C4-2B (cell line): Measurements from ENCODE around the gene AIRE.
"Not testable (repeated sequence)": the region's sequence is repeated elsewhere in the genome, so short reads cannot be mapped to it uniquely, and the experiment has no call there.

Experiments used
- ZFX ChIP-seq: fragments of 450-650 bp; IDR thresholded peaks from 2 replicates; pipeline ENCODE4 v1.6.1; 2017
- TF ChIP-seq, protein P1 (sequence below): fragments of 450-650 bp; conservative IDR thresholded peaks from 2 replicates; pipeline ENCODE4 v1.5.1; 2017; ENCODE audit warnings: mild to moderate bottlenecking

DNA sequence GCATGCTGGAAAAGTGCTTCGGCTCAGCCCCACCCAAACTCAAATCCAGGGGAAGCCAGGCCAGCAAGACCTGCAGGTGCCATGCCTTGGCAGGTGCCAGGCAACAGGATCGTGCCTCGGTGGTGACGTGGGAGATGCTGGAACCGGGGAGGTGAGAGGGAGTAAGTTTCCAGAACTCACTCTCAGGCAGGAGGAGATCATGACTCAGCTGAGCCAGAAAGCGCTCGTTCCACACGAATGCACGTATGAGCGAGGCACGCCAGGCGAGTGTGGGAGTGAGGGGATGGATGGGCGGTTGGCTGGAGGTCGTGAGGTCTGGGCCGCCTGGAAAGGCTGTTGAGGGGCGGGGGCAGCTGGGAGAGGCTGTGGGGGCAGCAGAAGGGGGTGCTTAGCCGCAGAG lies 37.8 kb upstream of the AIRE start:
- TF ChIP-seq, protein P1, sequence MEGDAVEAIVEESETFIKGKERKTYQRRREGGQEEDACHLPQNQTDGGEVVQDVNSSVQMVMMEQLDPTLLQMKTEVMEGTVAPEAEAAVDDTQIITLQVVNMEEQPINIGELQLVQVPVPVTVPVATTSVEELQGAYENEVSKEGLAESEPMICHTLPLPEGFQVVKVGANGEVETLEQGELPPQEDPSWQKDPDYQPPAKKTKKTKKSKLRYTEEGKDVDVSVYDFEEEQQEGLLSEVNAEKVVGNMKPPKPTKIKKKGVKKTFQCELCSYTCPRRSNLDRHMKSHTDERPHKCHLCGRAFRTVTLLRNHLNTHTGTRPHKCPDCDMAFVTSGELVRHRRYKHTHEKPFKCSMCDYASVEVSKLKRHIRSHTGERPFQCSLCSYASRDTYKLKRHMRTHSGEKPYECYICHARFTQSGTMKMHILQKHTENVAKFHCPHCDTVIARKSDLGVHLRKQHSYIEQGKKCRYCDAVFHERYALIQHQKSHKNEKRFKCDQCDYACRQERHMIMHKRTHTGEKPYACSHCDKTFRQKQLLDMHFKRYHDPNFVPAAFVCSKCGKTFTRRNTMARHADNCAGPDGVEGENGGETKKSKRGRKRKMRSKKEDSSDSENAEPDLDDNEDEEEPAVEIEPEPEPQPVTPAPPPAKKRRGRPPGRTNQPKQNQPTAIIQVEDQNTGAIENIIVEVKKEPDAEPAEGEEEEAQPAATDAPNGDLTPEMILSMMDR: not testable (repeated sequence)
- TF ChIP-seq ZFX: not testable (repeated sequence)
